Uterus (tissue), 4 donors: ENCODE data around the gene SENP3. TPM values are rescaled to one million over a fixed set of nuclear protein-coding genes. Genes with fewer than 3 reads are reported as not detected.

Experiments
- DNase-seq, 2 donors: peaks; one replicate each; pipeline ENCODE4 v3.0.0-alpha.2; 2019 to 2020
- H3K27ac ChIP-seq, 2 donors: fragments of 200-600 bp; sonication (generic); 1 replicate in 1 of 2; 2 replicates in 1 of 2; pipeline ENCODE4 v1.5.1; 2016 to 2018
- H3K27me3 ChIP-seq, 2 donors: fragments of 200-600 bp; sonication (generic); one replicate each; pipeline ENCODE4 v1.5.1; 2018 to 2019; ENCODE audit warnings: control low read depth in 1 of 2
- H3K36me3 ChIP-seq, 2 donors: fragments of 200-600 bp; sonication (generic); one replicate each; pipeline ENCODE4 v1.5.1; 2019; ENCODE audit warnings: control low read depth in 1 of 2
- H3K4me1 ChIP-seq, 2 donors: fragments of 200-600 bp; sonication (generic); one replicate each; pipeline ENCODE4 v1.5.1; 2018 to 2019; ENCODE audit warnings: control low read depth in 1 of 2
- H3K4me3 ChIP-seq, 2 donors: fragments of 200-600 bp; sonication (generic); 1 replicate in 1 of 2; 2 replicates in 1 of 2; pipeline ENCODE4 v1.5.1; 2018 to 2019; ENCODE audit warnings: mild to moderate bottlenecking in 1 of 2
- H3K9me3 ChIP-seq, 2 donors: fragments of 200-600 bp; sonication (generic); one replicate each; pipeline ENCODE4 v1.5.1; 2019; ENCODE audit warnings: control low read depth in 1 of 2
- POLR2A ChIP-seq, 2 donors: fragments of 450-650 bp; IDR thresholded peaks; one replicate each; pipeline ENCODE4 v1.6.1; 2016; ENCODE audit warnings: antibody characterized with exemption in 2 of 2, mild to moderate bottlenecking in 1 of 2, moderate library complexity in 1 of 2
- intact Hi-C: fragments of 100-400 bp; cut with DNase I; formaldehyde crosslinking; loops from one replicate; pipeline ENCODE4 v1.15.1; 2023; ENCODE audit warnings: low total_unique reads
- total RNA-seq, 4 donors: library from RNA; depleted of rRNA in 3 of 4; stranded (reverse); fragments of >200 nt in 3 of 4; gene quantifications; one replicate each; pipeline versions ENCODE4 v1.1.0 to v1.2.4, GENCODE V29; 2014 to 2023
- TF ChIP-seq, protein P1 (sequence below), 4 experiments: fragments of 200-600 bp in 2 of 4; fragments of 450-650 bp in 2 of 4; sonication (generic) in 2 of 4; IDR thresholded peaks; one replicate each; pipeline ENCODE4 v1.5.1; 2016 to 2019; ENCODE audit warnings: antibody characterized with exemption in 4 of 4, mild to moderate bottlenecking in 2 of 4, moderate library complexity in 1 of 4
- donor health status: DM: yes; HTN: yes; CAD: no.

SENP3 gene
- total RNA-seq, 4 donors from 2014 or later: 45.9 to 106 (median 59.5) TPM

DNA sequence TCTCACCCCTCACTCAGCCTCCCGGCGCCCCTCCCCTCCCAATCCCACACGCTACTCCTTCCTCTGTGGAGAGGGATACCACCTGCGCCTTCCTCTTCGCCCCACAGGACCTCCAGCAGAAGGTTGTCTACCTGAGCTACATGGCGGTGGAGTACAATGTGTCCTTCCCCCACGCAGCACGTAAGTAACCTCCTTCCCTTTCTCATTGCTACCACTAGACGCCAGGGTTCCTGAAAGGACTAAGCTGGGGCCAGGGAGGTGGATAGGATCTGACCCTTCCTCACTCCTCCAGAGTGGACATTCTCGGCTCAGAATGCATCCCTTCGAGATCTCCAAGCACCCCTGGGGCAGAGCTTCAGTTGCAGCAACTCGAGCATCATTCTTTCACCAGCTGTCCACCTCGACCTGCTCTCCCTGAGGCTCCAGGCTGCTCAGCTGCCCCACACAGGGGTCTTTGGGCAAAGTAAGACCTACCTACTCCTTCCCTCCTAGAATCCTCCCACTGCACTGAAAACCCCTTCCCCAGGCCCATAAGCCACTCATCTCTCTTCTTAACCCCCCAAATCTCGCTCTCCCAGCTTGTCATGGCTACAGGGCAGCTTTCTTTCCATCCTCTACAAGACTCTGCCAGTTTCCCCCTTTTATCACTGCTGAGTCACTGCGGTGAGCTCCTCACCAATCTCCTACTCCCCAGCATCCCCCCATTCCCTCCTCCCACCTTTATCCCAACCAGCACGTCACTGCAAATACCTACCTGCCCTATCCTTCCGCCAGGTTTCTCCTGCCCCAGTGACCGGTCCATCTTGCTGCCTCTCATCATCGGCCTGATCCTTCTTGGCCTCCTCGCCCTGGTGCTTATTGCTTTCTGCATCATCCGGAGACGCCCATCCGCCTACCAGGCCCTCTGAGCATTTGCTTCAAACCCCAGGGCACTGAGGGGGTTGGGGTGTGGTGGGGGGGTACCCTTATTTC, 19.2 kb downstream of the SENP3 start:
- Histone ChIP-seq H3K27me3 (no peaks in the 10 kb centered on the region), H3K9me3 (no peaks in the 10 kb centered on the region), H3K4me1 (peaks cover 7% of the 10 kb centered on the region in 2 donors), H3K4me3 (no peak overlapping the region), H3K27ac (peak overlapping the region; percentile 76 to 96), H3K36me3 (no peaks in the 10 kb centered on the region)
- no peak for TF ChIP-seq POLR2A (IDR thresholded peaks at IDR 0.05)
- TF ChIP-seq, protein P1, sequence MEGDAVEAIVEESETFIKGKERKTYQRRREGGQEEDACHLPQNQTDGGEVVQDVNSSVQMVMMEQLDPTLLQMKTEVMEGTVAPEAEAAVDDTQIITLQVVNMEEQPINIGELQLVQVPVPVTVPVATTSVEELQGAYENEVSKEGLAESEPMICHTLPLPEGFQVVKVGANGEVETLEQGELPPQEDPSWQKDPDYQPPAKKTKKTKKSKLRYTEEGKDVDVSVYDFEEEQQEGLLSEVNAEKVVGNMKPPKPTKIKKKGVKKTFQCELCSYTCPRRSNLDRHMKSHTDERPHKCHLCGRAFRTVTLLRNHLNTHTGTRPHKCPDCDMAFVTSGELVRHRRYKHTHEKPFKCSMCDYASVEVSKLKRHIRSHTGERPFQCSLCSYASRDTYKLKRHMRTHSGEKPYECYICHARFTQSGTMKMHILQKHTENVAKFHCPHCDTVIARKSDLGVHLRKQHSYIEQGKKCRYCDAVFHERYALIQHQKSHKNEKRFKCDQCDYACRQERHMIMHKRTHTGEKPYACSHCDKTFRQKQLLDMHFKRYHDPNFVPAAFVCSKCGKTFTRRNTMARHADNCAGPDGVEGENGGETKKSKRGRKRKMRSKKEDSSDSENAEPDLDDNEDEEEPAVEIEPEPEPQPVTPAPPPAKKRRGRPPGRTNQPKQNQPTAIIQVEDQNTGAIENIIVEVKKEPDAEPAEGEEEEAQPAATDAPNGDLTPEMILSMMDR (IDR thresholded peaks at IDR 0.05): no peak
- intact Hi-C loops: loop anchor here (10.0 kb wide), 1 partner anchor 226 kb away; the partner anchor contains the start of genes KCTD11 and TMEM95
- DNase-seq: no peak

DNA sequence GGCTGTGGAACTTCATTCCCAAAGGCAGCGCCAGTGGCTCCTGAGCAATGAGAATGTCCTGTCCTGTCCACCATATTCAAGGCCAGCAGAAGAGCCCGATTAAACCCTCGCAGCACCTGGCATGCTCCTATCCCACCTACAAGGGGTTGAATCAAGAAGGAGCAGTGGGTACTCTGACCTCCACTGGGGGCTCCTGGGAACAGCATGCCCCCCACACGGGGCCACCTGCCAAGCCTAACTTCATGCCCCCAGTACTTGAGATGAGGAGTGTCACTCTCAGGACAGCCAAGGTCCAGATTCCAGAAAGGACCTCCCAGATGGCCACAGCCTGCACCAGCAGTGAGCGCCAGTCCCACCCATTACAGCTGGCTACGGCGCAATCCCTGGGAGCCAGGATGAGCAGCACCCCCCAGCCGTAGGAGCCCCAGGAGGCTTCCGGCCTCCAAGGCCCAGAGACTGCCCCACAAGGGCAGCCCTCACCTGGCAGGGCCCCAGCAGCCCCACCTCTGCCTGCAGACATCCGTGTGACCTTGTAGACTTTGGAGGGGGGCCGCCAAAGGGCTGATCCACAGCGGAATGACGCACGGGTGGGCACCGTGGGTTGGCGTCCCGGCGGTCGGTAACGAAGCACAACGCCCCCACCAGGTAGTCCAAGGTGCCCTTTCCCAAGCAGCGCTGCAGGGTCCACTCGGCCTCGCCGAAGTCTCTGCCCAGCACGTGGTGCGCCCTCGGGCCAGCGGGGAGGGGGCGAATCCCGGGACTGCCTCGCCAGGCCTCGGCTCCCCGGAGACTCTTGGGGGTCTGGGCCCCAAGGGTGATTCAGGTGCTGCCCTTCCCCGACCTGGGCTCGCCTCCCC, 20.9 kb downstream of the SENP3 start:
- H3K9me3 ChIP-seq: no peaks in the 10 kb centered on the region
- peak overlapping the region; percentile 64 to 66 for H3K4me3 ChIP-seq
- no peaks in the 10 kb centered on the region for H3K36me3 ChIP-seq
- TF ChIP-seq, protein P1 (IDR thresholded peaks at IDR 0.05): no peak
- TF ChIP-seq POLR2A (IDR thresholded peaks at IDR 0.05): no peak
- H3K27ac ChIP-seq: peak overlapping the region; percentile 96
- peaks cover 7% of the 10 kb centered on the region in 2 donors for H3K4me1 ChIP-seq
- peak in 1 of 2 donors; percentile 49 for DNase-seq
- H3K27me3 ChIP-seq: no peaks in the 10 kb centered on the region
- intact Hi-C loops: loop anchor here (10.0 kb wide), 1 partner anchor 228 kb away; the partner anchor contains the start of genes KCTD11 and TMEM95

- TF ChIP-seq, protein P1 (IDR thresholded peaks at IDR 0.05): peak in 2 of 4 experiments; percentile 18 to 27
- TF ChIP-seq POLR2A (IDR thresholded peaks at IDR 0.05): peak; percentile 60 to 73
- peaks cover 7% of the 10 kb centered on the region in 2 donors for H3K4me1 ChIP-seq
- H3K36me3 ChIP-seq: no peaks in the 10 kb centered on the region
- peak; percentile 97 to 98 for DNase-seq
- no peaks in the 10 kb centered on the region for H3K9me3 ChIP-seq
- peak within 1 kb of the TSS; percentile 96 for H3K27ac ChIP-seq
- intact Hi-C loops: loop anchor here (10.0 kb wide), 1 partner anchor 229 kb away; the partner anchor contains the start of genes KCTD11 and TMEM95
- no peaks in the 10 kb centered on the region for H3K27me3 ChIP-seq
- H3K4me3 ChIP-seq: peak within 1 kb of the TSS; percentile 64 to 66
Measured at GRCh38 chr17:7583253-7584109, 21.8 kb downstream of the SENP3 start, which contains the start of gene MPDU1. Gene MPDU1 (plus strand): TSS chr17:7583852. CDS start chr17:7583863, 11 bp downstream.

- Histone ChIP-seq H3K4me3 (no peak overlapping the region), H3K27ac (peak overlapping the region; percentile 82 to 85), H3K4me1 (peaks cover 7 to 11% of the 10 kb centered on the region in 2 donors), H3K27me3 (no peaks in the 10 kb centered on the region), H3K36me3 (no peaks in the 10 kb centered on the region), H3K9me3 (no peaks in the 10 kb centered on the region)
- TF ChIP-seq, protein P1 (IDR thresholded peaks at IDR 0.05): no peak
- no peak for TF ChIP-seq POLR2A (IDR thresholded peaks at IDR 0.05)
- intact Hi-C loops: loop anchor here (10.0 kb wide), 1 partner anchor 232 kb away; the partner anchor contains the start of genes KCTD11 and TMEM95
- no peak for DNase-seq
Measured at GRCh38 chr17:7586673-7587419, 25.1 kb downstream of the SENP3 start.
